Muscle layer of duodenum (tissue), 2 donors: ENCODE data around the gene ZNF629.

Experiments used
- H3K27ac ChIP-seq: one replicate; pipeline ENCODE4 v1.7.0; 2013; ENCODE audit warnings: mild to moderate bottlenecking, low read length
- H3K27me3 ChIP-seq: one replicate; pipeline ENCODE4 v1.7.0; 2013; ENCODE audit warnings: low read depth, mild to moderate bottlenecking, control low read depth, low read length
- H3K36me3 ChIP-seq, 2 donors: one replicate each; pipeline ENCODE4 v1.7.0; 2013; ENCODE audit warnings: low read length in 2 of 2, control low read depth in 1 of 2, mild to moderate bottlenecking in 1 of 2; ENCODE audit not compliant: insufficient read depth in 2 of 2, control insufficient read depth in 1 of 2
- H3K4me1 ChIP-seq, 2 donors: one replicate each; pipeline ENCODE4 v1.7.0; 2013; ENCODE audit warnings: low read length in 2 of 2, mild to moderate bottlenecking in 2 of 2, control low read depth in 1 of 2, moderate library complexity in 1 of 2; ENCODE audit not compliant: insufficient read depth in 2 of 2, control insufficient read depth in 1 of 2
- H3K4me3 ChIP-seq, 2 donors: one replicate each; pipeline ENCODE4 v1.7.0; 2013; ENCODE audit warnings: low read length in 2 of 2, low read depth in 1 of 2, mild to moderate bottlenecking in 1 of 2
- H3K9me3 ChIP-seq, 2 donors: one replicate each; pipeline ENCODE4 v1.7.0; 2013; ENCODE audit warnings: low read length in 2 of 2, control low read depth in 1 of 2, mild to moderate bottlenecking in 1 of 2; ENCODE audit not compliant: control insufficient read depth in 1 of 2
- donor health status: healthy.

Gene ZNF629

DNA sequence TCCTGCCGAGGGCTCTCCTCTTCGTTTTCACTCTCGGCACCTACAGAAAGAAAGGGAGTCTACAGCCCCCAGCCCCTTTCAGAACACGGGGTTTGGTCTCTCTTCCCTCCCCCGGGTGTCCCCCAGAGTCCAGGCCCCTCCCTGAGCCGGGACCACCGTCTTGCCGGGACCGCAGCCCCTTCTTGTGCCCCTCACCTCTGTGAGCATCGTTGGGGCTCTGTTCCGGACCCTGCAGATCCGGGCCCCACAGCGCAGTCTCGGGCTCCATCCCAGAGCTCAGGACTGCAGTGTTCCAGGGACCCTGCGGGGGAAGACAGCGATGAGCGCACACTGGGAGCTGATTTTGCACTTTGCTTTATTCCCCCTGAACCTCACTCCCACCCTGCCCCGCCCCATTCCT is 2.8 kb downstream of the ZNF629 start:
- no peaks in the 10 kb centered on the region for H3K27me3 ChIP-seq
- no peak overlapping the region for H3K27ac ChIP-seq
- peaks cover 0 to 30% of the 10 kb centered on the region in 2 donors for H3K36me3 ChIP-seq
- H3K9me3 ChIP-seq: no peaks in the 10 kb centered on the region
- no peak overlapping the region for H3K4me3 ChIP-seq
- H3K4me1 ChIP-seq: peaks cover 7 to 18% of the 10 kb centered on the region in 2 donors

DNA sequence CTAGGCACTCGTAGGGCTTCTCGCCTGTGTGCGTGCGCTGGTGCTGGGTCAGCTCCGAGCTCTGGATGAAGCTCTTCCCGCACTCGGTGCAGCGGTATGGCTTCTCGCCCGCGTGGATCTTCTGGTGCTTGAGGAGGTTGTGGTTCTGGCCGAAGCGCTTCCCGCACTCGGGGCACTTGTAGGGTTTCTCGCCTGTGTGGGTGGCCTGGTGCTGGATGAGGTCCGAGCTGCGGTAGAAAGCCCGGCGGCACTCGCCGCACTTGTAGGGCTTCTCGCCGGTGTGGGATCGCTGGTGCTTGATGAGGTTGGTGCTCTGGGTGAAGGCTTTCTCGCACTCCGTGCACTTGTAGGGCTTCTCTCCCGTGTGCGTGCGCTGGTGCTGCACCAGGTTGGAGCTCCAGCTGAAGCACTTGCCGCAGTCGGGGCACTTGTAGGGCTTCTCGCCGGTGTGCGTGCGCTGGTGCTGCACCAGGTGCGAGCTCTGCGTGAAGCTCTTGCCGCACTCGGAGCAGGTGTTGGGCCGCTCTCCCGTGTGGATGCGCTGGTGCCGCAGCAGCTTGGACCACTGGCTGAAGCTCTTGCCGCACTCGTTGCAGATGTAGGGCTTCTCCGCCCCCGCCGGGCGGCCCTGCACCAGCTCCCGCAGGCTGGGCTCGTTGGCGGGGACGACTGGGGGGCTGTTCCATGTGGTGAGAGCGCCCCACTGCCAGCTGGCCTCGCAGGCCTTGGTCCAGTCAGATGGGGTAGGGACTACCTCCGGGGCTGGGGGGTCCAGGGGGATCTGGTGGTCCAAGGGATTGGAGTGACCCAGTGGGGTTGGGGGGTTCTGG is 3.5 kb downstream of the ZNF629 start:
- no peaks in the 10 kb centered on the region for H3K9me3 ChIP-seq
- peaks cover 0 to 30% of the 10 kb centered on the region in 2 donors for H3K36me3 ChIP-seq
- peaks cover 7 to 18% of the 10 kb centered on the region in 2 donors for H3K4me1 ChIP-seq

DNA sequence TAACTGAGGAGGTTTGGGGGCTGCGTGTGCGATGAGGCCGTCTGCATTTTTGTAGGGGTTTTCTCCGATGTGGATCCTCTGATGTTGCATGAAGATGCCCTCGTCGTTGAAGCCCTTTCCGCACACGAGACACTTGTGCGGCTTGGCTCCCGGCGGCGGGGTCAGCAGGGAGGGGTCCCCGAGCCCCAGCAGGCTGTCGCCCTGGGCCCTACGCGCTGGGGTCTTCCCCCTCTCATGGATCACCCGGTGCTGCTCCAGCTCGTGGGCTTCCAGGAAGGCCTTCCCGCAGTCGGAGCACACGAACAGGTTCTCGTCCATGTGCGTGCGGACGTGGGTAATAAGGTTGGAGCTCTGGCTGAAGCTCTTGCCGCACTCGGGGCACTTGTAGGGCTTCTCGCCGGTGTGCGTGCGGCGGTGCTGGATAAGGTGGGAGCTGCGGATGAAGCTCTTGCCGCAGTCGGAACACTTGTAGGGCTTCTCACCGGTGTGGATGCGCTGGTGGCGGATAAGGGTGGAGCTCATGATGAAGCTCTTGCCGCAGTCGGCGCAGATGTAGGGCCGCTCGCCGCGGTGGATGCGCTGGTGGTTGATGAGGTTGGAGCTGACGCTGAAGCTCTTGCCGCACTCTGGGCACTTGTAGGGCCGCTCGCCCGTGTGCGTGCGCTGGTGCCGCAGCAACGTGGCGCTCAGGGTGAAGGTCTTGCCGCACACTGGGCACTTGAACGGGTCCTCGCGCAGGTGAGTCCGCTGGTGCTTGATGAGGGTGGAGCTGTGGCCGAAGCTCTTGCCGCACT is 4.3 kb downstream of the ZNF629 start:
- no peak overlapping the region for H3K4me3 ChIP-seq
- H3K36me3 ChIP-seq: peaks cover 0 to 30% of the 10 kb centered on the region in 2 donors

More for the DNA sequence above, 3.5 kb downstream of the ZNF629 start:
- Histone ChIP-seq H3K4me3 (no peak overlapping the region), H3K27ac (no peak overlapping the region), H3K27me3 (no peaks in the 10 kb centered on the region)

DNA sequence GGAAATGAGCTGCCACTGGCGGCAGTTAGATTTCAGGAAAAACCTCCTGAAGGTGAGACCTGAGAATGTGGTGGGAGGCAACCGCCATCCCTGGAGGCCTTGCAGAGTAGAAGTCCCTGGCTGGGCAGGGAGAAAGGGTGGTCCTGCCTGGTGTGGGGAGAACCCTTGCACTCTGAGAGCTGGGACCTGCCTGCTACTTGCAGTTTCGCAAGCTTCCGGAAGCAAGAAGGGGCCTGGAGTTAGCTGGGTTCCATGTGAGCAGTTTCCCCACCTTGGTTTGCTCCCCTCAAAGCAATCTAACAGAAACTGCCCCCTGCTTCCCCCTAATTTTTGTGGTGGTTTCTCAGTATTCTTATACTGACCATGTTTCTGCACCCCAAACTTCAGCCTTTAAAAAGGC is 6.5 kb downstream of the ZNF629 start:
- Histone ChIP-seq H3K27ac (no peak overlapping the region), H3K36me3 (peaks cover 0 to 30% of the 10 kb centered on the region in 2 donors), H3K4me3 (no peak overlapping the region), H3K4me1 (peaks cover 5 to 9% of the 10 kb centered on the region in 2 donors), H3K9me3 (no peaks in the 10 kb centered on the region), H3K27me3 (no peaks in the 10 kb centered on the region)

More for the DNA sequence above, 4.3 kb downstream of the ZNF629 start:
- H3K27me3 ChIP-seq: no peaks in the 10 kb centered on the region
- H3K9me3 ChIP-seq: no peaks in the 10 kb centered on the region
- no peak overlapping the region for H3K27ac ChIP-seq
- H3K4me1 ChIP-seq: peaks cover 3 to 14% of the 10 kb centered on the region in 2 donors

DNA sequence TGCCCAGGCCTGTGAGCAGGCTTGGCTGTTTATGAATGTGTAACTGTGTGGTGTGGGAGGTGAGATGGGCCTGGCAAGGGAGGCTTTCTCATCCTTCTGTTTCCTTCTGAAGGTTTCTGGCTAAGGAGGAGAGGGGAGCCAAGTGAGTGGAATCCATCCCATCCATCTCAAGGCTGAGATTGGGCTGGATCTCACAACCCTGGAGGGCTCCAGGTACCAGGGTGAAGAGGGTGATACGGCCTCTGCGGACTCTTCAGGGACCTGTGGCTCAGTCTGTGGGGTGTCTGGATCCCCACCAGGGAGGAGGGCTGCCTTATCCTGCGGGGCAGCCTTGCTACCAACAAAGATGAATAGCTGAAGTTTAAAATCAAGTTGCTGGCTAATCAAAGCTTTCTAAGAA is 7.0 kb downstream of the ZNF629 start:
- peaks cover under 1 to 9% of the 10 kb centered on the region in 2 donors for H3K4me1 ChIP-seq
- H3K27ac ChIP-seq: no peak overlapping the region
- no peak overlapping the region for H3K4me3 ChIP-seq
- no peaks in the 10 kb centered on the region for H3K9me3 ChIP-seq
- peaks cover 0 to 30% of the 10 kb centered on the region in 2 donors for H3K36me3 ChIP-seq
- H3K27me3 ChIP-seq: no peaks in the 10 kb centered on the region

DNA sequence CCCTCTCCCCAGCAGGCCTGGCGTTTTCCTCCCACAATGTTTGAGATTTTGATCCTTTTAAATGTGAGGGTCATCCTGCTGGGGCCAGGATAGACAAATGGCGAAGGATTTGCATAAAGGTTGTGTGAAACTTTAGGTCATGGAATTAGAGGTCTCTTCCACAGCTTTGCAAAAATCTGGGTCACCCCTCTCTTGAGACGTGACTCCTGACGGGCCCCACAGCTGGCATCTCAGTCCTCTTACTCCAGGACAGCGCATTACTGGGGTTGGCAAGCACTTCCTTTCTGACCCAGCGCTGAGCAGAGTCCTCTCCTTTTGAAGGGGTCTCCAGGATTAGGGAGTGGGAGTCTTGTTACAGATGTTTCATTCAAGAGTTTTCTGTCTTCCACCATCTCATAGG is 7.4 kb downstream of the ZNF629 start:
- Histone ChIP-seq H3K27me3 (no peaks in the 10 kb centered on the region), H3K9me3 (no peaks in the 10 kb centered on the region), H3K36me3 (peaks cover 0 to 30% of the 10 kb centered on the region in 2 donors), H3K4me3 (no peak overlapping the region), H3K4me1 (peaks cover 5 to 9% of the 10 kb centered on the region in 2 donors), H3K27ac (no peak overlapping the region)

DNA sequence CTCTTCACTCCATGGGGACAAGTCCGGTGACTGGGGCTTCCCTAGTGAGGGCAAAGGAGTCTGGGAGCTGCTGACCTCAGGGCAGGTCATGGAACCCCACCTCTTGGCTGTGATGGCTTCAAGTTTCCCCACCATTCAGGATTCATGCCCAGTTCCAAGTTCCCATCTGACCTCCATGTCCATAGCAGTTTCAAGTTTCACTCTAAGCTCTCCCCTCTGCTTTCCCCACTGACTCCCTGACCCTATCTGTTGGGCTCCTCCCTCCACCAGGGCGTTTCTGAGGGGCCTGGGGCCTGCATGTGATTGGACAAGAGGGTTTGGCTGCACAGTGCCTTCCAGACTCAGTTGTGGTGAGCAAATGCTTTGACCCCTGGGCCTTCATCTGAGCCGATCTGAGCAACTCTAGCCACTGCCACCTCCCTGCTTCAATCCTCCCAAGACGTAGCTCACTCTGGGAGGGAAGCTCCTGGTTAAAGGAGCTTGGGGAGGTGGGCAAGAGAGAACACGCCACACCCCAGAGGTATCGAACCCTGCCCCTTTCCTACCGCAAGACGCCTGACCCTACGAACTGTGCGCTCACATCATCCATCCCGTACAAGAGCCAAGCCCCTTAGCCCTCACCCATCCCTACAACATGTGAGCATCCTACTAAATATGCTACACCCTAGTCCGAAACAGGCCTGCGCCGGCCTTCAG is 8.3 kb downstream of the ZNF629 start:
- H3K27ac ChIP-seq: no peak overlapping the region
- H3K4me1 ChIP-seq: peaks cover 9% of the 10 kb centered on the region in 2 donors
- H3K9me3 ChIP-seq: no peaks in the 10 kb centered on the region
- peaks cover 2 to 28% of the 10 kb centered on the region in 2 donors for H3K36me3 ChIP-seq
- H3K4me3 ChIP-seq: no peak overlapping the region
- H3K27me3 ChIP-seq: no peaks in the 10 kb centered on the region

DNA sequence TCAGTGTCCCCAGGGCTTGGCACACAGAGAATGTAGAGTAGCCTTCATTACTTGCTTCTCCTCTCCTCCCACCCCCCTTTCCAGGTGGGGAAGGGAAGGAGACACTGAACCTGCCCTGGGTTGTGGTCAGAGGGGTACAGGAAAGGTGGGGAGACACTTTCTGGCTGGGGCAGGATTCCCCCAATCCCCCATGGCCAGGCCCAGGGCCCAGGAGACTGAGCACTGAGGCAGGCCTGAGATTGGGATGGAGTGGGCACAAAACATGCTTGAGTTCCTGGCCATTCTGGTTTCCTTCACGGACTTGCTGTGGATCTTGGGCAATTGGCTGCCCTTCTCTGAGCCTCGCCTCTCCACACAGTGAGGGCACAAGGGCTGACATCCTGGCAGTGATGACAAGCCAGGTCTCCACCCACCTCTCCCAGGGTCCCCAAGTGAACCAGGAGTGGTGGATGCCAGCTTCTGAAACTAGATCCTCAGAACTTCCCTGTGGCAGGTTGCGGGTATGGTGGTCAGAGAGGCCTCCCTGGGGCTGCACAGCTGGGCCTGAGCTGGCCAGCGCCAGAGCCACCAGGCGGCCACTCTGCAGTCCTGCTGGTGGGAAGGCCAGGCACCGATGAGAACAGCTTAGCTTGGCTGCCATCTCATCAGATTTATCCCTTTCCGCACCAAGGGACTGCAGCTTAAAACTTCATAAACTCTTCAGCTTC is 9.3 kb downstream of the ZNF629 start:
- Histone ChIP-seq H3K4me1 (peaks cover 9% of the 10 kb centered on the region in 2 donors), H3K9me3 (no peaks in the 10 kb centered on the region), H3K4me3 (no peak overlapping the region), H3K27me3 (no peaks in the 10 kb centered on the region), H3K36me3 (peaks cover 8 to 28% of the 10 kb centered on the region in 2 donors), H3K27ac (no peak overlapping the region)

DNA sequence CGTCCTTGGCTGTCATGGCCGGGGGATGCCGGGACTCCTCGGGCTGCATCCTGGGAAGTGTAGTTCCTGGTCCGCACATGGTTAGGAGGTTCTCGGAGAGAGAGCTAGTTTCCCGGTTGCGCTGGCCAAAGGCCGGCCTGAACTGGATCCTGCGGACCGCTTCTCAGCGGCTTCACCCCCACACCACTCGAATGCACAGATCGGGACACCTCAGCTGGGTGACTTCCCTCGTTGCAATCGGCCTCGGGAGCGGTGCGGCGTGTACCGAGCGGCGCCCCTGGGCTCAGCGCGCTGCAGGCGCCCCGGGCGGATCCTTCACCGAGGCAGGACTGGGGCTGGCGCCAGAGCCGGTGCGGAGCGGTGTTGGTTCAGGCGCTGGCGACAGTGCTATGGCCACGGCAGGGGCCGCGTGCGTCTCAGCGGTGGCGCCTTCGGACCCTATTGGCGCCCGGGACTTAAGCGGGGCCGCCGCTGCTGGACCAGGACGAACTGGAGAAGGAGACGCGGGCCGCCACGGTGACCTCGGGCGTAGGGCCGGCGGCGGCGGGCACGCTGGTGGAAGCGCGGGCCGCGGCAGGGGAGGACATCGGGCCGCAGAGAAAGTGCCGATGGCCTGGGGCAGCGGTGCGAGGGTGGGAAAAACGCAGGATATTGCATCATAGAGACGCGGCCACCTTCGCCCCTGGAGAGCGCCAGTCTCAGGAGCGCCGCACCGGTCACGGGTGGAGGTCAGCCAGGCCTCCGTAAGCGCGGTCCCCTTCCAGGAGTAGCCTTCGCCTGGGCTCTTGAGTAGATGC is 11.4 kb downstream of the ZNF629 start:
- Histone ChIP-seq H3K9me3 (no peaks in the 10 kb centered on the region), H3K36me3 (peaks cover 19 to 35% of the 10 kb centered on the region in 2 donors), H3K4me1 (peaks cover 9% of the 10 kb centered on the region in 2 donors), H3K27ac (peak overlapping the region; percentile 75), H3K27me3 (no peaks in the 10 kb centered on the region), H3K4me3 (peak overlapping the region; percentile 76 to 80)

DNA sequence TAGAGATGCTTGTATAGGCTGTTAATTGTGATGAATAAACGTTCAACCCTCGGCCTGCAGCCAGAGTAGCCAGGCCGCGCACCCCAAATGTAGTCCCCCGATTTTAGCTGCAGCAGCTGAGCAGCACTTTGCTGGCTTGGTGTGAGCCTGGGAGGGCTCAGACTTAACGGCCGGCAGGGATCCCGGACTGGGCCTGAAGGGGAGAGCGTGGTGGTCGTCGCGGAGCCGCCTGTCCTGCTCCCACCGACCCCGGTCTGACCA is 11.9 kb downstream of the ZNF629 start:
- peak overlapping the region; percentile 75 for H3K27ac ChIP-seq
- no peaks in the 10 kb centered on the region for H3K27me3 ChIP-seq
- peaks cover 23 to 40% of the 10 kb centered on the region in 2 donors for H3K36me3 ChIP-seq
- H3K9me3 ChIP-seq: no peaks in the 10 kb centered on the region
- H3K4me1 ChIP-seq: peaks cover 9% of the 10 kb centered on the region in 2 donors
- peak overlapping the region; percentile 76 to 80 for H3K4me3 ChIP-seq
